ENCODE results near the gene CCND2. TPM values are rescaled to one million over a fixed set of nuclear protein-coding genes. Genes with fewer than 3 reads are reported as not detected.

CCND2 gene
- total and polyA plus RNA-seq, 2 of the 8 experiments (the other 6 are each of a cell fraction or from before 2014, with no cell fraction given), result 41.7 to 223 TPM

DNA sequence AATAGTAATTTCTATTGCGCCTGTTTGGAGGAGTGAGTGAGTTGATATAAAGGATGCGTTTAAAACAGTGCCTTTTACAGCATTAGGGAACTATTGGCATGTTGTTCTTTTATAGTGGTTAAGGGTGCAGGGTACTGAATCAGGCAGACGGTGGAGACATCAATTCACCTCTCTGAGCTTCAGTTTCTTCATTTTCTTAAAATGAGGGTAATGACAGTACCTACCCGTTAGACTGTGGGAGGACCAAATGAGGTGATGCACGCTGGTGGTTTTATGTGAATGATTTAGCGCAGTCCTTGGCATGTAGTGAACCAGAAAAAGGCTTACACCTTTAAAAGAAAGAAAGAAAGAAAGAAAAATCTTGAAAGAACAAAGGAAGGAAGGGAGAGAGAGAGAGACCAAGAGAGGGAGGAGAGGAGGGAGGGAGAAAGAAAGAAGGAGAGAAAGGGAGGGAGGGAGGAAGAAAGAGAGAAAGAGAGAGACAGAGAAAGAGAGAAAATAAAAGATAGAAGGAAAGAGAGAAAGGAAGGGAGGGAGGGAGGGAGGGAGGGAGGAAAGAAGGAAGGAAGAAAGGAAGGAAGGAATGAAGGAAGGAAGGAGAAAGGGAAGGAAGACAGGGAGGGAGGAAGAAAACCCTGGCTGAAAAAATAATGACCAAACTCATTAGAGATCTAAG lies 22.2 kb upstream of the CCND2 start (continued):
- TF ChIP-seq, protein P1, sequence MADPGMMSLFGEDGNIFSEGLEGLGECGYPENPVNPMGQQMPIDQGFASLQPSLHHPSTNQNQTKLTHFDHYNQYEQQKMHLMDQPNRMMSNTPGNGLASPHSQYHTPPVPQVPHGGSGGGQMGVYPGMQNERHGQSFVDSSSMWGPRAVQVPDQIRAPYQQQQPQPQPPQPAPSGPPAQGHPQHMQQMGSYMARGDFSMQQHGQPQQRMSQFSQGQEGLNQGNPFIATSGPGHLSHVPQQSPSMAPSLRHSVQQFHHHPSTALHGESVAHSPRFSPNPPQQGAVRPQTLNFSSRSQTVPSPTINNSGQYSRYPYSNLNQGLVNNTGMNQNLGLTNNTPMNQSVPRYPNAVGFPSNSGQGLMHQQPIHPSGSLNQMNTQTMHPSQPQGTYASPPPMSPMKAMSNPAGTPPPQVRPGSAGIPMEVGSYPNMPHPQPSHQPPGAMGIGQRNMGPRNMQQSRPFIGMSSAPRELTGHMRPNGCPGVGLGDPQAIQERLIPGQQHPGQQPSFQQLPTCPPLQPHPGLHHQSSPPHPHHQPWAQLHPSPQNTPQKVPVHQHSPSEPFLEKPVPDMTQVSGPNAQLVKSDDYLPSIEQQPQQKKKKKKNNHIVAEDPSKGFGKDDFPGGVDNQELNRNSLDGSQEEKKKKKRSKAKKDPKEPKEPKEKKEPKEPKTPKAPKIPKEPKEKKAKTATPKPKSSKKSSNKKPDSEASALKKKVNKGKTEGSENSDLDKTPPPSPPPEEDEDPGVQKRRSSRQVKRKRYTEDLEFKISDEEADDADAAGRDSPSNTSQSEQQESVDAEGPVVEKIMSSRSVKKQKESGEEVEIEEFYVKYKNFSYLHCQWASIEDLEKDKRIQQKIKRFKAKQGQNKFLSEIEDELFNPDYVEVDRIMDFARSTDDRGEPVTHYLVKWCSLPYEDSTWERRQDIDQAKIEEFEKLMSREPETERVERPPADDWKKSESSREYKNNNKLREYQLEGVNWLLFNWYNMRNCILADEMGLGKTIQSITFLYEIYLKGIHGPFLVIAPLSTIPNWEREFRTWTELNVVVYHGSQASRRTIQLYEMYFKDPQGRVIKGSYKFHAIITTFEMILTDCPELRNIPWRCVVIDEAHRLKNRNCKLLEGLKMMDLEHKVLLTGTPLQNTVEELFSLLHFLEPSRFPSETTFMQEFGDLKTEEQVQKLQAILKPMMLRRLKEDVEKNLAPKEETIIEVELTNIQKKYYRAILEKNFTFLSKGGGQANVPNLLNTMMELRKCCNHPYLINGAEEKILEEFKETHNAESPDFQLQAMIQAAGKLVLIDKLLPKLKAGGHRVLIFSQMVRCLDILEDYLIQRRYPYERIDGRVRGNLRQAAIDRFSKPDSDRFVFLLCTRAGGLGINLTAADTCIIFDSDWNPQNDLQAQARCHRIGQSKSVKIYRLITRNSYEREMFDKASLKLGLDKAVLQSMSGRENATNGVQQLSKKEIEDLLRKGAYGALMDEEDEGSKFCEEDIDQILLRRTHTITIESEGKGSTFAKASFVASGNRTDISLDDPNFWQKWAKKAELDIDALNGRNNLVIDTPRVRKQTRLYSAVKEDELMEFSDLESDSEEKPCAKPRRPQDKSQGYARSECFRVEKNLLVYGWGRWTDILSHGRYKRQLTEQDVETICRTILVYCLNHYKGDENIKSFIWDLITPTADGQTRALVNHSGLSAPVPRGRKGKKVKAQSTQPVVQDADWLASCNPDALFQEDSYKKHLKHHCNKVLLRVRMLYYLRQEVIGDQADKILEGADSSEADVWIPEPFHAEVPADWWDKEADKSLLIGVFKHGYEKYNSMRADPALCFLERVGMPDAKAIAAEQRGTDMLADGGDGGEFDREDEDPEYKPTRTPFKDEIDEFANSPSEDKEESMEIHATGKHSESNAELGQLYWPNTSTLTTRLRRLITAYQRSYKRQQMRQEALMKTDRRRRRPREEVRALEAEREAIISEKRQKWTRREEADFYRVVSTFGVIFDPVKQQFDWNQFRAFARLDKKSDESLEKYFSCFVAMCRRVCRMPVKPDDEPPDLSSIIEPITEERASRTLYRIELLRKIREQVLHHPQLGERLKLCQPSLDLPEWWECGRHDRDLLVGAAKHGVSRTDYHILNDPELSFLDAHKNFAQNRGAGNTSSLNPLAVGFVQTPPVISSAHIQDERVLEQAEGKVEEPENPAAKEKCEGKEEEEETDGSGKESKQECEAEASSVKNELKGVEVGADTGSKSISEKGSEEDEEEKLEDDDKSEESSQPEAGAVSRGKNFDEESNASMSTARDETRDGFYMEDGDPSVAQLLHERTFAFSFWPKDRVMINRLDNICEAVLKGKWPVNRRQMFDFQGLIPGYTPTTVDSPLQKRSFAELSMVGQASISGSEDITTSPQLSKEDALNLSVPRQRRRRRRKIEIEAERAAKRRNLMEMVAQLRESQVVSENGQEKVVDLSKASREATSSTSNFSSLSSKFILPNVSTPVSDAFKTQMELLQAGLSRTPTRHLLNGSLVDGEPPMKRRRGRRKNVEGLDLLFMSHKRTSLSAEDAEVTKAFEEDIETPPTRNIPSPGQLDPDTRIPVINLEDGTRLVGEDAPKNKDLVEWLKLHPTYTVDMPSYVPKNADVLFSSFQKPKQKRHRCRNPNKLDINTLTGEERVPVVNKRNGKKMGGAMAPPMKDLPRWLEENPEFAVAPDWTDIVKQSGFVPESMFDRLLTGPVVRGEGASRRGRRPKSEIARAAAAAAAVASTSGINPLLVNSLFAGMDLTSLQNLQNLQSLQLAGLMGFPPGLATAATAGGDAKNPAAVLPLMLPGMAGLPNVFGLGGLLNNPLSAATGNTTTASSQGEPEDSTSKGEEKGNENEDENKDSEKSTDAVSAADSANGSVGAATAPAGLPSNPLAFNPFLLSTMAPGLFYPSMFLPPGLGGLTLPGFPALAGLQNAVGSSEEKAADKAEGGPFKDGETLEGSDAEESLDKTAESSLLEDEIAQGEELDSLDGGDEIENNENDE (IDR thresholded peaks at IDR 0.05; ENCODE audit: insufficient replicate concordance, low read length), result no peak
- no peak for TF ChIP-seq SIN3A (conservative IDR thresholded peaks at IDR 0.05 in 1 of 2, IDR thresholded peaks at IDR 0.05 in 1 of 2; ENCODE audit: low read depth in 1 of 2, low read length in 2 of 2)
- TF ChIP-seq TAF7 (optimal IDR thresholded peaks at IDR 0.05; ENCODE audit: borderline replicate concordance, low read depth, low read length), result no peak
- TF ChIP-seq MAFK (IDR thresholded peaks at IDR 0.05; ENCODE audit: low read depth, low read length), result no peak
- TF ChIP-seq NANOG (IDR thresholded peaks at IDR 0.05; ENCODE audit: insufficient read depth, low read depth, low read length, poor library complexity, severe bottlenecking), result no peak
- TF ChIP-seq NRF1 (IDR thresholded peaks at IDR 0.05; ENCODE audit: low read depth, low read length), result no peak
- no peak for TF ChIP-seq RFX5 (IDR thresholded peaks at IDR 0.05; ENCODE audit: borderline replicate concordance, low read depth, low read length)
- TF ChIP-seq KDM1A (IDR thresholded peaks at IDR 0.05; ENCODE audit: borderline replicate concordance, low read length), result no peak
- TF ChIP-seq RBBP5 (IDR thresholded peaks at IDR 0.05; ENCODE audit: borderline replicate concordance, low read depth, low read length), result no peak
- no peak for TF ChIP-seq PHF8 (conservative IDR thresholded peaks at IDR 0.05; ENCODE audit: low read depth, low read length)
